ENCODE data around the gene PCDHB5. TPM values are rescaled to one million over a fixed set of nuclear protein-coding genes. Genes with fewer than 3 reads are reported as not detected.
"Not testable (repeated sequence)": the region's sequence is repeated elsewhere in the genome, so short reads cannot be mapped to it uniquely, and the experiment has no call there.

Gene PCDHB5
- total RNA-seq, 1 donor from 2014 or later, result 9.7 TPM

GRCh38 chr5:141150224-141150992 is 15.4 kb downstream of the PCDHB5 start:
- H3K27me3 ChIP-seq (ENCODE audit: insufficient read depth, low read length), result no peaks in the 10 kb centered on the region
- H3K4me3 ChIP-seq (ENCODE audit: insufficient read depth, low read depth, low read length), result no peak overlapping the region
- peaks cover 12% of the 10 kb centered on the region for H3K36me3 Mint-ChIP-seq (ENCODE audit: low read depth, unreplicated experiment)
- H3K4me3 Mint-ChIP-seq (ENCODE audit: unreplicated experiment), result no peak overlapping the region
- H3K36me3 ChIP-seq (ENCODE audit: insufficient read depth, low read length), result no peaks in the 10 kb centered on the region
- H3K4me1 Mint-ChIP-seq (ENCODE audit: low read depth, unreplicated experiment), result no peaks in the 10 kb centered on the region
- no peak for TF ChIP-seq CTCF (IDR thresholded peaks at IDR 0.05; ENCODE audit: insufficient read depth, low read depth, low read length)
- TF ChIP-seq EZH2 (IDR thresholded peaks at IDR 0.05; ENCODE audit: insufficient read depth, low read length), result no peak
- H3K4me1 ChIP-seq (ENCODE audit: insufficient read depth, low read length), result no peaks in the 10 kb centered on the region
- no peaks in the 10 kb centered on the region for H3K79me2 ChIP-seq (ENCODE audit: insufficient read depth, low read length)
- H2AFZ ChIP-seq (ENCODE audit: low read depth, low read length), result no peak overlapping the region
- H3K4me2 ChIP-seq (ENCODE audit: low read length), result no peak overlapping the region
- peaks cover 9% of the 10 kb centered on the region for H3K9me3 ChIP-seq (ENCODE audit: insufficient read depth, low read depth, low read length)
- H4K20me1 ChIP-seq (ENCODE audit: insufficient read depth, low read length), result no peaks in the 10 kb centered on the region
- H3K9me3 Mint-ChIP-seq (ENCODE audit: unreplicated experiment), result peaks cover 16% of the 10 kb centered on the region
- no peaks in the 10 kb centered on the region for H3K27me3 Mint-ChIP-seq (ENCODE audit: low read depth, unreplicated experiment)
- no peak overlapping the region for H3K27ac ChIP-seq (ENCODE audit: low read depth, low read length)
- FAIRE-seq, result no peak
- no peak overlapping the region for H3K9ac ChIP-seq (ENCODE audit: low read length)
- no peak for DNase-seq (ENCODE audit: low read depth)
- no peak overlapping the region for H3K27ac Mint-ChIP-seq (ENCODE audit: unreplicated experiment)

- H3K4me2 ChIP-seq (ENCODE audit: low read length), result no peak overlapping the region
- H3K79me2 ChIP-seq (ENCODE audit: insufficient read depth, low read length), result no peaks in the 10 kb centered on the region
- no peaks in the 10 kb centered on the region for H4K20me1 ChIP-seq (ENCODE audit: insufficient read depth, low read length)
- no peak for TF ChIP-seq EZH2 (IDR thresholded peaks at IDR 0.05; ENCODE audit: insufficient read depth, low read length)
- no peak for TF ChIP-seq CTCF (IDR thresholded peaks at IDR 0.05; ENCODE audit: insufficient read depth, low read depth, low read length)
- H3K9me3 ChIP-seq (ENCODE audit: insufficient read depth, low read depth, low read length), result peaks cover 9% of the 10 kb centered on the region
- H3K4me3 ChIP-seq (ENCODE audit: insufficient read depth, low read depth, low read length), result no peak overlapping the region
- H3K27me3 ChIP-seq (ENCODE audit: insufficient read depth, low read length), result no peaks in the 10 kb centered on the region
- H2AFZ ChIP-seq (ENCODE audit: low read depth, low read length), result no peak overlapping the region
- H3K36me3 Mint-ChIP-seq (ENCODE audit: low read depth, unreplicated experiment), result peaks cover 12% of the 10 kb centered on the region
- H3K27ac ChIP-seq (ENCODE audit: low read depth, low read length), result no peak overlapping the region
- no peaks in the 10 kb centered on the region for H3K4me1 ChIP-seq (ENCODE audit: insufficient read depth, low read length)
- H3K36me3 ChIP-seq (ENCODE audit: insufficient read depth, low read length), result no peaks in the 10 kb centered on the region
- peaks cover 16% of the 10 kb centered on the region for H3K9me3 Mint-ChIP-seq (ENCODE audit: unreplicated experiment)
- FAIRE-seq (no peak), DNase-seq (ENCODE audit: low read depth) (no peak)
- H3K4me1 Mint-ChIP-seq (ENCODE audit: low read depth, unreplicated experiment), result no peaks in the 10 kb centered on the region
- no peak overlapping the region for H3K27ac Mint-ChIP-seq (ENCODE audit: unreplicated experiment)
- H3K4me3 Mint-ChIP-seq (ENCODE audit: unreplicated experiment), result no peak overlapping the region
- no peak overlapping the region for H3K9ac ChIP-seq (ENCODE audit: low read length)
- no peaks in the 10 kb centered on the region for H3K27me3 Mint-ChIP-seq (ENCODE audit: low read depth, unreplicated experiment)
Observed at GRCh38 chr5:141150993-141151325, 16.0 kb downstream of the PCDHB5 start.

- H4K20me1 ChIP-seq (ENCODE audit: insufficient read depth, low read length); H2AFZ ChIP-seq (ENCODE audit: low read depth, low read length); H3K9ac ChIP-seq (ENCODE audit: low read length); H3K27me3 ChIP-seq (ENCODE audit: insufficient read depth, low read length); H3K27ac Mint-ChIP-seq (ENCODE audit: unreplicated experiment); H3K27me3 Mint-ChIP-seq (ENCODE audit: low read depth, unreplicated experiment); H3K4me3 Mint-ChIP-seq (ENCODE audit: unreplicated experiment); H3K79me2 ChIP-seq (ENCODE audit: insufficient read depth, low read length); H3K4me2 ChIP-seq (ENCODE audit: low read length); FAIRE-seq; H3K4me3 ChIP-seq (ENCODE audit: insufficient read depth, low read depth, low read length); H3K4me1 Mint-ChIP-seq (ENCODE audit: low read depth, unreplicated experiment); H3K36me3 ChIP-seq (ENCODE audit: insufficient read depth, low read length); H3K4me1 ChIP-seq (ENCODE audit: insufficient read depth, low read length); H3K27ac ChIP-seq (ENCODE audit: low read depth, low read length); DNase-seq (ENCODE audit: low read depth): not testable (repeated sequence)
- H3K9me3 ChIP-seq (ENCODE audit: insufficient read depth, low read depth, low read length), result peaks cover 15% of the 10 kb centered on the region
- peaks cover 19% of the 10 kb centered on the region for H3K9me3 Mint-ChIP-seq (ENCODE audit: unreplicated experiment)
- peaks cover 12% of the 10 kb centered on the region for H3K36me3 Mint-ChIP-seq (ENCODE audit: low read depth, unreplicated experiment)
Observed at GRCh38 chr5:141151632-141152031, 16.6 kb downstream of the PCDHB5 start.

- H3K36me3 ChIP-seq (ENCODE audit: insufficient read depth, low read length); H3K27ac ChIP-seq (ENCODE audit: low read depth, low read length); H3K27me3 Mint-ChIP-seq (ENCODE audit: low read depth, unreplicated experiment); H3K9ac ChIP-seq (ENCODE audit: low read length); H3K4me3 Mint-ChIP-seq (ENCODE audit: unreplicated experiment); H3K4me2 ChIP-seq (ENCODE audit: low read length); H4K20me1 ChIP-seq (ENCODE audit: insufficient read depth, low read length); H3K4me3 ChIP-seq (ENCODE audit: insufficient read depth, low read depth, low read length); H3K27ac Mint-ChIP-seq (ENCODE audit: unreplicated experiment); H3K27me3 ChIP-seq (ENCODE audit: insufficient read depth, low read length); H3K79me2 ChIP-seq (ENCODE audit: insufficient read depth, low read length); DNase-seq (ENCODE audit: low read depth); FAIRE-seq; H3K4me1 Mint-ChIP-seq (ENCODE audit: low read depth, unreplicated experiment); H2AFZ ChIP-seq (ENCODE audit: low read depth, low read length); H3K4me1 ChIP-seq (ENCODE audit: insufficient read depth, low read length): not testable (repeated sequence)
- peaks cover 18% of the 10 kb centered on the region for H3K9me3 ChIP-seq (ENCODE audit: insufficient read depth, low read depth, low read length)
- Mint-ChIP-seq H3K36me3 (ENCODE audit: low read depth, unreplicated experiment) (peaks cover 13% of the 10 kb centered on the region), H3K9me3 (ENCODE audit: unreplicated experiment) (peaks cover 23% of the 10 kb centered on the region)
Observed at GRCh38 chr5:141152096-141152495, 17.1 kb downstream of the PCDHB5 start.
